ENCODE data around the gene ZNF880. TPM values are rescaled to one million over a fixed set of nuclear protein-coding genes. Genes with fewer than 3 reads are reported as not detected.

ZNF880 gene
- total RNA-seq, 1 donor from 2014 or later = 27.4 TPM

Small RNA genes within 50 kb of the gene (small RNA-seq; reads per million reads assigned to genes)
- gene AC010332.1 (ENCODE audit: low replicate concordance) = not detected

Other genes starting within 250 kb of the ZNF880 start
- gene ZNF616, start 230.0 kb upstream of the ZNF880 start, total RNA-seq = 12.8 TPM
- 10.6 TPM for gene ZNF836, start 198.3 kb upstream of the ZNF880 start, total RNA-seq
- gene PPP2R1A, start 179.9 kb upstream of the ZNF880 start, total RNA-seq = 193 TPM
- 19.9 TPM for gene ZNF766, start 100.3 kb upstream of the ZNF880 start, total RNA-seq
- gene ZNF480, start 72.8 kb upstream of the ZNF880 start, total RNA-seq = 7.2 TPM
- gene ZNF610, start 33.7 kb upstream of the ZNF880 start, total RNA-seq = 8.9 TPM
- 28.6 TPM for gene ZNF528, start 27.9 kb downstream of the ZNF880 start, total RNA-seq
- gene ZNF534, start 59.2 kb downstream of the ZNF880 start, total RNA-seq = not detected
- gene ZNF578, start 83.6 kb downstream of the ZNF880 start, total RNA-seq = 7.0 TPM
- 48.0 TPM for gene ZNF808, start 157.7 kb downstream of the ZNF880 start, total RNA-seq
- gene ZNF701, start 200.4 kb downstream of the ZNF880 start, total RNA-seq = 17.7 TPM

Data from tongue (tissue), 2 donors.